Activated naive CD8-positive, alpha-beta T cell treated with anti-CD3 and anti-CD28 coated beads for 36 hours (primary cell): Measurements from ENCODE around the gene ZNF578. TPM values are rescaled to one million over a fixed set of nuclear protein-coding genes. Genes with fewer than 3 reads are reported as not detected.

Source experiments
- total RNA-seq, 2 experiments: library from RNA; stranded (reverse); gene quantifications; one replicate each; pipeline ENCODE4 v1.2.3, GENCODE V29; 2021

ZNF578 gene
- total RNA-seq, 2 experiments from 2014 or later = 0.93 to 1.1 TPM

Other genes starting within 250 kb of the ZNF578 start
- 10 to 100 TPM; 28.6 to 31.4 TPM for gene ZNF766, start 184.0 kb upstream of the ZNF578 start, total RNA-seq
- gene ZNF480, start 156.4 kb upstream of the ZNF578 start, total RNA-seq = 1 to 10 TPM; 5.7 to 6.4 TPM
- 1 to 10 TPM; 2.4 to 2.9 TPM for gene ZNF610, start 117.3 kb upstream of the ZNF578 start, total RNA-seq
- gene ZNF880, start 83.6 kb upstream of the ZNF578 start, total RNA-seq = 10 to 100 TPM; 15.0 to 19.9 TPM
- gene ZNF528, start 55.7 kb upstream of the ZNF578 start, total RNA-seq = 10 to 100 TPM in 1 of 2 experiments, 1 to 10 TPM in 1; 9.4 to 11.2 TPM
- gene ZNF534, start 24.4 kb upstream of the ZNF578 start, total RNA-seq = not detected
- gene ZNF808, start 74.1 kb downstream of the ZNF578 start, total RNA-seq = 10 to 100 TPM; 21.1 to 25.7 TPM
- gene ZNF701, start 116.7 kb downstream of the ZNF578 start, total RNA-seq = 10 to 100 TPM; 18.9 to 19.2 TPM
- 10 to 100 TPM; 22.0 to 22.5 TPM for gene ZNF83, start 184.8 kb downstream of the ZNF578 start, total RNA-seq